GM12864 (cell line): Measurements from ENCODE around the gene CSF2RB.

ENCODE experiments used
- DNase-seq: peaks from one replicate; pipeline ENCODE4 v3.0.0-alpha.2; 2011; ENCODE audit warnings: low read depth
- H3K4me3 ChIP-seq: 2 replicates; pipeline ENCODE4 v1.5.1; 2011; ENCODE audit warnings: mild to moderate bottlenecking, low read depth, low read length, control low read depth
- CTCF ChIP-seq: IDR thresholded peaks from 2 replicates; pipeline ENCODE4 v1.5.1; 2011; ENCODE audit warnings: low read depth, mild to moderate bottlenecking, moderate library complexity, low read length, control low read depth, inconsistent platforms; ENCODE audit errors: missing control alignments

The CSF2RB gene

DNA sequence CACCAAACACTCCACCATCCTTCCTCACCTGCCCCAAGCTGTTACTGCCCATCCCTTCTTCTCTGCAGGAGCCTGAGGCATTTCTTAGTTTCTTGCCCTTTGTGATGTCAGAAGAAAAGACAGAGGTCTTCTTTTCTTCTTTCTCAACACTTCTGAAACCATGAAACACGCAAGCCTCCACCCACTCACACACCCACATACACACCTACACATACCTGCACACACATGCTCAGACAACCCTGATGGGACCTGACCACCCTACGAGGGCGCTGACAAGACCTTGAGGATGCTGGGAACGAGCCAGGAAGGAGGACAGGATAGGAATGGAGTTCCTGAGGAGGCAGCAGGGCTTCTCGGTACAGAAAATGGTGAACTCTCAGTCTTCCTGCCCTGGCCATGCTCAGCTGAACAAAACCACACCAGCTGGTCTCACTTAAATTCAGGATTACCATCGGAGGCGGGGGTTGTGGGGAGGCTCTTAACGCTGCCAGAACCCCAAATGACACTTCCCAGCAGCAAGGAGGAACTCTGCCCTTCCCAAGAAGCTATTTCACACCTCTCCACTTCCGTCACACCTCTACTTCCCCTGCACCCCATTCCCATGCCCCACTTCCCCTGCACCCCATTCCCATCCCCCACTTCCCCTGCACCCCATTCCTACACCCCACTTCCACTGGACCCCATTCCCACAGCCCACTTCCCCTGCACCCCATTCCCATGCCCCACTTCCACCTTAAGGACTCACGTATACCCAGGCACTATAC, 41.0 kb downstream of the CSF2RB start:
- H3K4me3 ChIP-seq, result no peak overlapping the region
- DNase-seq, result no peak
- TF ChIP-seq CTCF, result no peak

GRCh38 chr22:36955691-36956090, 42.3 kb downstream of the CSF2RB start:
- no peak for TF ChIP-seq CTCF
- DNase-seq, result no peak
- no peak overlapping the region for H3K4me3 ChIP-seq

DNA sequence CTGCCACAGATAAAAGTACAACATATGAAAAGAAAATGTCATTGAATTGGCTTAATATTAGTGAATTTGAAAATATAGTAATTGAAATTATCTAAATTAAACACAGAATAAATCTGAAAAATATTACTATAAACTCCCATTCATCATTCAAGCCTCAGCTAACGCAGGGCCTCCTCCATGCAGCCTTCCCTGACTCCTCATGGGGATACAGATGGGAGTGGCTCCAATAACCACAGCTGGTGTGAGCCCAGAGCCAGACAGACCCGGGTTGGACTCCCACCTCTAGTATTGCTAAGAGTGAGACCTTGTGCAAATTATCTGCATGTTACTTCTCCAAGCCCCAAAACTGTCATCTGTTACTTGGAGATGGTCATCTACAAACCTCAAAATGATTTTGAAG, 44.9 kb downstream of the CSF2RB start:
- no peak for TF ChIP-seq CTCF
- no peak for DNase-seq
- no peak overlapping the region for H3K4me3 ChIP-seq

- DNase-seq, result no peak
- no peak overlapping the region for H3K4me3 ChIP-seq
- no peak for TF ChIP-seq CTCF
Observed at GRCh38 chr22:36961626-36962025, 48.2 kb downstream of the CSF2RB start.

GRCh38 chr22:36963302-36963701, 49.9 kb downstream of the CSF2RB start:
- DNase-seq, result no peak
- TF ChIP-seq CTCF, result no peak
- no peak overlapping the region for H3K4me3 ChIP-seq

GRCh38 chr22:36964106-36964505, 50.7 kb downstream of the CSF2RB start:
- DNase-seq, result no peak
- H3K4me3 ChIP-seq, result no peak overlapping the region
- TF ChIP-seq CTCF, result no peak

GRCh38 chr22:36965696-36966095, 52.3 kb downstream of the CSF2RB start:
- H3K4me3 ChIP-seq, result no peak overlapping the region
- no peak for DNase-seq
- no peak for TF ChIP-seq CTCF
